NCI-H2107 treated with DMSO at 0.1 percent for 48 hours (cell line): Measurements from ENCODE around the gene SLC35F3.
"Not testable (repeated sequence)": the region's sequence is repeated elsewhere in the genome, so short reads cannot be mapped to it uniquely, and the experiment has no call there.

ENCODE experiments used
- DNase-seq: peaks from one replicate; lab custom pipeline; 2025; ENCODE audit not compliant: unreplicated experiment; lab: John Stamatoyannopoulos, UW

The SLC35F3 gene

GRCh38 chr1:233904633-233905415 is at the start of gene SLC35F3:
TSS of gene SLC35F3 (plus strand) at chr1:233904676.
- DNase-seq, result no peak

- no peak for DNase-seq
Observed at GRCh38 chr1:233859446-233859845, 45.0 kb upstream of the SLC35F3 start.

GRCh38 chr1:233863901-233864545 is 40.5 kb upstream of the SLC35F3 start:
- no peak for DNase-seq

GRCh38 chr1:233864578-233864977 is 39.9 kb upstream of the SLC35F3 start:
- no peak for DNase-seq

- DNase-seq, result no peak
Observed at GRCh38 chr1:233865216-233865615, 39.3 kb upstream of the SLC35F3 start.

- DNase-seq, result no peak
Observed at GRCh38 chr1:233865902-233866301, 38.6 kb upstream of the SLC35F3 start.

GRCh38 chr1:233867028-233867427 is 37.4 kb upstream of the SLC35F3 start:
- no peak for DNase-seq

GRCh38 chr1:233868461-233868860 is 36.0 kb upstream of the SLC35F3 start:
- no peak for DNase-seq

- DNase-seq, result no peak
Observed at GRCh38 chr1:233869680-233870079, 34.8 kb upstream of the SLC35F3 start.

GRCh38 chr1:233873666-233874065 is 30.8 kb upstream of the SLC35F3 start:
- DNase-seq, result no peak

GRCh38 chr1:233879841-233880240 is 24.6 kb upstream of the SLC35F3 start:
- no peak for DNase-seq

GRCh38 chr1:233883671-233884070 is 20.8 kb upstream of the SLC35F3 start:
- DNase-seq, result no peak

- DNase-seq, result no peak
Observed at GRCh38 chr1:233884461-233885151, 19.9 kb upstream of the SLC35F3 start.

GRCh38 chr1:233885196-233885920 is 19.1 kb upstream of the SLC35F3 start:
- DNase-seq, result no peak

- DNase-seq, result not testable (repeated sequence)
Observed at GRCh38 chr1:233891151-233891550, 13.3 kb upstream of the SLC35F3 start.

- DNase-seq, result no peak
Observed at GRCh38 chr1:233897325-233898162, 6.9 kb upstream of the SLC35F3 start.

- no peak for DNase-seq
Observed at GRCh38 chr1:233901495-233901894, 3.0 kb upstream of the SLC35F3 start.

GRCh38 chr1:233905416-233906051 is 1.1 kb downstream of the SLC35F3 start:
- no peak for DNase-seq

GRCh38 chr1:233907151-233907550 is 2.7 kb downstream of the SLC35F3 start:
- no peak for DNase-seq

GRCh38 chr1:233908092-233908491 is 3.6 kb downstream of the SLC35F3 start:
- DNase-seq, result no peak
